ENCODE data around the gene DFFA.
"Not testable (repeated sequence)": the region's sequence is repeated elsewhere in the genome, so short reads cannot be mapped to it uniquely, and the experiment has no call there.

Gene DFFA

DNA sequence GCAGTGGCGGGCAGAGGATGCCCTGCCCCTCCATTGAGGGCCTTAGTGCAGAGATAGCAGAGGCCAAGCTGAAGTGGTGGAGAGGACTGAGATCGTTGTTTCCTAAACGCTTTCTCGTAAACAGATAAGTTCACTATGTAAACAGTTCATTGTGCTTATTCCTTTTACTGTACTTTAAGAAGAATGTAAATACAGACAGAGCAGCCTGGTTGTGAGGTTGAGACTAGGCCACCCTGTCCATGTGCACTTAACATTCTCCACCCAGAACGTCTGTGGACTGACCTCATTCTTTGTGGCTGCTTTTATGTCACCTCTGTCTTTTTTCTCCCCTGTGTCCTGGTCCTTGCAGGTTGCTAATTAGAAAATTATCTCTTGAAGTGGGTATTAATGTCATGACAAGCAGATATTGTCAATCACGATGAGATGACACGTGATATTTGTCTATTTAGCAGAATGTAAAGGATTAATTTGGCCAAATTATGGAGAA lies 33.6 kb downstream of the DFFA start:
- H3K4me3 ChIP-seq (ENCODE audit: low read length), result no peak overlapping the region
- peaks cover 6% of the 10 kb centered on the region; the same call in 1 of the 2 replicates for H3K36me3 ChIP-seq (ENCODE audit: insufficient read depth, low read length)
- H3K27ac ChIP-seq (ENCODE audit: low read depth, low read length), result no peak overlapping the region
- no peaks in the 10 kb centered on the region for H3K9me3 ChIP-seq (ENCODE audit: insufficient read depth, low read depth, low read length)
- no peaks in the 10 kb centered on the region for H3K27me3 ChIP-seq (ENCODE audit: insufficient read depth, low read length)
- no peak overlapping the region for H3K9ac ChIP-seq (ENCODE audit: low read depth, low read length)
- WGBS, result 92% methylated on average over 7 of the region's 7 CpGs
- H3K4me1 ChIP-seq (ENCODE audit: insufficient read depth, low read length), result no peaks in the 10 kb centered on the region

DNA sequence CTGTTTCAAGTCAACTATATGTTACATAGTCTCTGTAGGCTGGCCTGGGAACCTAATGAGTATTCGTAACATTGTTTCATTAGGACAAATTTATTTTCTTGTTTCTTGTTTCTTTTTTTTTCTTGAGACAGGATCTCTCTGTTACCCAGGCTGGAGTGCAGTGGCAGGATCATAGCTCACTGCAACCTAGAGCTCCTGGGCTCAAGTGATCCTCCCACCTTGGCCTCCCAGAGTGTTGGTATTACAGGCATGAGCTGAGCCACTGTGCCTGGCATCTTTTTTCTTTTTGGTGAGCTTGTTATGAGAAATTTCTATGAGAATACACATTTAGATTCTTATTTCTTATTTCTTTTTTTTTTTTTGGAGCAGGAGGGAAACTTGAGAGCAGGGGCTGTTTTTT lies 35.3 kb downstream of the DFFA start:
- Histone ChIP-seq H3K9me3 (ENCODE audit: insufficient read depth, low read depth, low read length) (no peaks in the 10 kb centered on the region), H3K27ac (ENCODE audit: low read depth, low read length) (no peak overlapping the region), H3K4me1 (ENCODE audit: insufficient read depth, low read length) (no peaks in the 10 kb centered on the region), H3K27me3 (ENCODE audit: insufficient read depth, low read length) (no peaks in the 10 kb centered on the region), H3K4me3 (ENCODE audit: low read length) (no peak overlapping the region), H3K9ac (ENCODE audit: low read depth, low read length) (no peak overlapping the region), H3K36me3 (ENCODE audit: insufficient read depth, low read length) (no peaks in the 10 kb centered on the region; the same call in 1 of the 2 replicates)
- no CpG with 5 or more reads among the region's 1 CpG for WGBS

DNA sequence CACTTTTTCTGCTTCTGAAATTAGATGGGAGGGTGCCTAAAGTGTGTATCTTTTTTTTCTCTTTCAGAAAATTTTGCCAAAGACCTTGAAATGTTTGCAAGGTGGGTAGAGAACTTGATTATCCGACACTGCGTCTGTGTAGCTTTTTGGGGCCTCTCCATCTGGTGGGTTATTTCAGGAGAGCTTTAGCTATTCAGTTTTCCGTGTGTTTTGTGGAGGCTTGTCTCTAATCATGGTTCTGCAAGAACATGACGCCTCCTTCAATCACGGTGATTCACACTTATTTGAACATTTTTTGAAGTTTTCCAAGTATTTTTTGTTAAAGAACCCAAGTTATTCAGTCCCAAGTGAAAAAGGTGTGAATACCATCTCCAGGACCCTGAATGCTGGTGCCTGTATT lies 37.7 kb downstream of the DFFA start:
- Histone ChIP-seq H3K27ac (ENCODE audit: low read depth, low read length) (no peak overlapping the region), H3K4me1 (ENCODE audit: insufficient read depth, low read length) (peaks cover 3% of the 10 kb centered on the region; the same call in 1 of the 2 replicates), H3K36me3 (ENCODE audit: insufficient read depth, low read length) (no peaks in the 10 kb centered on the region; the same call in 1 of the 2 replicates), H3K9me3 (ENCODE audit: insufficient read depth, low read depth, low read length) (no peaks in the 10 kb centered on the region), H3K27me3 (ENCODE audit: insufficient read depth, low read length) (no peaks in the 10 kb centered on the region), H3K4me3 (ENCODE audit: low read length) (no peak overlapping the region), H3K9ac (ENCODE audit: low read depth, low read length) (no peak overlapping the region)
- 93% methylated on average over 5 of the region's 5 CpGs for WGBS

DNA sequence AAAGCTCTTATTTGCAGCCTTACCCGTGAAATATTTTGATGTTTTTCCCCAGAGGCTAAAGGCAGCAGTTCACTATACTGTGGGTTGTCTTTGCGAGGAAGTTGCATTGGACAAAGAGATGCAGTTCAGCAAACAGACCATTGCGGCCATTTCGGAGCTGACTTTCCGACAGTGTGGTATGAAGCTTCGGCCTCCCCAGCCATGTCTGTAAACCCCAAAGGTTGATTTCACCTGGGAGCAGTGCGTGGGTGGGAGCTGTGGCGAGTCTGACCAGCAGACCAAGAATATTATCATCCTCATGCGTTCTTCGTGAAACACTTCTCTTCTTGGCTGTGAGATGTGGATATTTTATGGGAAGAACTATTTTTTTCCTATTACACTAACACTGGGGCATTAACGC lies 38.5 kb downstream of the DFFA start:
- WGBS, result 95% methylated on average over 11 of the region's 11 CpGs
- no peaks in the 10 kb centered on the region for H3K9me3 ChIP-seq (ENCODE audit: insufficient read depth, low read depth, low read length)
- no peak overlapping the region for H3K9ac ChIP-seq (ENCODE audit: low read depth, low read length)
- no peaks in the 10 kb centered on the region; the same call in 1 of the 2 replicates for H3K36me3 ChIP-seq (ENCODE audit: insufficient read depth, low read length)
- no peak overlapping the region for H3K27ac ChIP-seq (ENCODE audit: low read depth, low read length)
- H3K4me3 ChIP-seq (ENCODE audit: low read length), result no peak overlapping the region
- no peaks in the 10 kb centered on the region for H3K27me3 ChIP-seq (ENCODE audit: insufficient read depth, low read length)
- peaks cover 3% of the 10 kb centered on the region; the same call in 1 of the 2 replicates for H3K4me1 ChIP-seq (ENCODE audit: insufficient read depth, low read length)

DNA sequence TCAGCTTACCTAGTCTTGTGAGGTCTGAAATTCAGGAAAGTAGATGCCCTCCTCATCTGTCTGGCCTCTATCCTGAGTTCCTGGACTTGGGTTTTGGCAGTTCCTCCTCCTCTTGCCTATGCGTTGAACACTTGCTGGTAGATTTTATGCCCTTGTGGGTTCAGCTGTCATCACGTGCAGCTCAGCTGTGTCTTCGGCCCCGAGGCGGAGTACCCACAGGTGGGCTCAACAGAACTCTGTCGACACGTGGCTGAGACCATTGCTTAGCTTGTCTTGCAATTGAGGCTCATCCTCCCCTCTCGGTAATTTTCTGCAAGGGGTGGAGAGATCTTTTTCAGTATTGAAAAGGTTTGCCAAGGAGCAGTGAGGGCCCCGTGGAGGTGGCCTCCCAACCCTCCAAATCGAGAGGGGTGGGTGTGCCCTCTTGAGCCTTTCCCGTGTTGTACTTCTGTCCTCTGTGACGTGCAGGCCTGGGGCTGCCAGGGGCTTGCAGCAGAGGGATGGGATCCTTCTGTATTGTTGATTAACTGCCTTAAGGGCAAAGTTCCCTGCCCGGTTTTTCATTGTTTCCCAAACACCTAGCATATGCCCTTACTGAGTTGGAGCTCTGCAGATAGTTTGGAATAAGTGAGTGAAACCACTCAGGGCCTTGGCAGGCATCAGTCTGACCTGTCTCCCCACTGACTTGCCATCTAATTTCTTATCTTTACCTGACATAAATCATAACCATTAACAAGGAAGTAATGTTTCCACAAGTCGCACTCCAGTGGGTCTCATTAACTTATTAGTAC lies 39.2 kb downstream of the DFFA start:
- Histone ChIP-seq H3K27me3 (ENCODE audit: insufficient read depth, low read length) (no peaks in the 10 kb centered on the region), H3K27ac (ENCODE audit: low read depth, low read length) (no peak overlapping the region), H3K36me3 (ENCODE audit: insufficient read depth, low read length) (no peaks in the 10 kb centered on the region; the same call in 1 of the 2 replicates), H3K9ac (ENCODE audit: low read depth, low read length) (no peak overlapping the region), H3K4me3 (ENCODE audit: low read length) (no peak overlapping the region), H3K4me1 (ENCODE audit: insufficient read depth, low read length) (peaks cover 3% of the 10 kb centered on the region; the same call in 1 of the 2 replicates), H3K9me3 (ENCODE audit: insufficient read depth, low read depth, low read length) (no peaks in the 10 kb centered on the region)
- 81% methylated on average over 14 of the region's 14 CpGs for WGBS

DNA sequence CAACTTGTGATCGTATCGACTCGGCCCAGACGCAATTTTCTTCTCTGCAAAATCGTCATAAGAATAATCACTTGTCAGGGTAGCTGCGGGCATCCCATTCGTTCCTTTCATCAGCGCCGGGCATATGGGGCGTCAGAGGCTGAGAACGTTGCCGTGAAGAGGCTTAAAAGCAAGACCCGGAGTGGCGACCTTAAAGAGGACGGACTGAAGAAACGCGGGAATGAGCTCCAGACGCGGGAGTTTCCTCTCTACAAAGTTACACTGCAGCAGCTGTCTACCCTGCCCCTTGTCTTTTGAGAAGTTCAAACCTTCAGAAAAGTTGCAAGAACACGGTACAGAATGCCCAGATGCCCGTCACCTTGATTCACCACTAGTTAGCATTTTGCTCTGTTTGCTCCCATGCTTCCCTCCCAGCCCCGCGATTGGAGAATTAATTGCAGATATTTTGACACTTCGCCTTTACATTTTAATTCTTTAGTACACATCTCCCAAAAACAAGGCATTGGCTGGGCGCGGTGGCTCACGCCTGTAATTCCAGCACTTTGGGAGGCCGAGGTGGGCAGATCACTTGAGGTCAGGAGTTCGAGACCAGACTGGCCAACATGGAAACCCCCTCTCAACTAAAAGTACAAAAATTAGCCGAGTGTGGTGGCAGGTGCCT lies 41.1 kb downstream of the DFFA start:
- whole genome bisulfite sequencing, result 31% methylated on average over 30 of the region's 30 CpGs

DNA sequence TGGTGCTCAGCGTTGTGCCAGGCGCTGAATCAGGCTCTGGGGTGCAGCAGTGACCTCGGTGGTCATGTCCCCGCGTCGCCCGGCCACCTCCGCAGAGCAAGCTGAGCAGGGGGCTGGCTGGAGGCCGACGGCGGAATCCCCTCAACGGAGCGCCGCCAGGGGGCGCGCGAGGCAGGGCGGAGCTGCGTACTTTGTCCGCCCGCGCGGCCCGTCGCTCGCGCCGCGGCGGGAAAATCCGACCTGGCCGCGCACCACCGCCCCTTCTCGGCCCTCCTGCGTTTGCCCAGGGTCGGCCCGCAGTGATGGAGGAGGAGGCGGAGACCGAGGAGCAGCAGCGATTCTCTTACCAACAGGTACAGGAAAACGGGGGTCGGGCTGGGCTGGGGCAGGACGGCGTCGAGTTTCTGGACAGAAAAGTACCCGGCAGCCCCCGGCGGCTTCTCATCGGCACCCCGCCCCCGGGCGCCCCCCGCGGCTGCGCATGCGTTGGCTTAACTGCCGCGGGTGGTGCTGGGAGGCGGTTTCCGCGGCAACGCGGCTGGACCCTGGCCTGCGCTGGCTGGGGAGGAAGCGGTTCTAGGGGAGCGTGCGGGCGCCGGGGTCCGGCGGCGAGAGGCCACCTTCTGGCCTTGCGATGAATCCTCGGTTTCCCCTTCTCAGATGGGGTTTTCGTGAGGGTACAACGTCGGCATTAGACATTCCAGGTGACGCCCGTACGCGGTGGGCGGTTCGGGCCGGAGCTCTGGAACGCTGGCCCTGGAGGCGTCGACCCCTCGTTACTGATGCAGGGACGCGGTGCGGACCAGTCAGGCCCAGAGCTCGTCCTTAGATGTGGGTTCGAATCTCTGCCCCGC lies 41.9 kb downstream of the DFFA start, which contains the start of gene CENPS:
TSS of gene CENPS (plus strand) at position 218 of the 854 bp plus-strand sequence. CDS start at position 303, 85 bp downstream.
- Histone ChIP-seq H3K27me3 (ENCODE audit: insufficient read depth, low read length) (no peaks in the 10 kb centered on the region), H3K9ac (ENCODE audit: low read depth, low read length) (peak within 1 kb of the TSS; percentile 96)
- 1% methylated on average over 95 of the region's 95 CpGs for WGBS

More for the DNA sequence above, 41.1 kb downstream of the DFFA start:
- Histone ChIP-seq H3K36me3 (ENCODE audit: insufficient read depth, low read length) (no peaks in the 10 kb centered on the region; the same call in 1 of the 2 replicates), H3K4me1 (ENCODE audit: insufficient read depth, low read length) (peaks cover 3% of the 10 kb centered on the region; the same call in 1 of the 2 replicates), H3K9me3 (ENCODE audit: insufficient read depth, low read depth, low read length) (no peaks in the 10 kb centered on the region), H3K4me3 (ENCODE audit: low read length) (peak overlapping the region; percentile 76), H3K9ac (ENCODE audit: low read depth, low read length) (peak overlapping the region; percentile 96), H3K27ac (ENCODE audit: low read depth, low read length) (peak overlapping the region; percentile 98; the same call in 1 of the 2 replicates), H3K27me3 (ENCODE audit: insufficient read depth, low read length) (no peaks in the 10 kb centered on the region)

DNA sequence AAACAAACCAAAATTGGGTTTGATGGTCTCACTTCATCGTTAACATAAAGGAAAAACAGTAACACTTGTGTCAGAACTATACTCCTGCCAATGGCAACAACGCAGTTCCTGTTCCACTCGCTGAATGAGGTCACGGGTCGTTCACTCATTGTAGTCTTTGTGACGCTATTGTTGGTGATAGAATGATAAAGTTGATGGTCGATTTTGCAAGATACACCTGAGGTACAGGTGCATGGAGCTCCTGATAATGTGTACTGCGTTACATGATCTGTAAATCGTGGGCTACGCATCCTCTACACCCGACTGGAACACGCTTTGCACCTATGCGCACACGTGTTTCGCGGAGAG lies 42.5 kb downstream of the DFFA start:
- Histone ChIP-seq H3K27ac (ENCODE audit: low read depth, low read length) (peak overlapping the region; percentile 98), H3K4me3 (ENCODE audit: low read length) (peak overlapping the region; percentile 76)
- WGBS, result 47% methylated on average over 16 of the region's 16 CpGs

More for the DNA sequence above, 41.9 kb downstream of the DFFA start, which contains the start of gene CENPS:
- peak within 1 kb of the TSS; percentile 98 for H3K27ac ChIP-seq (ENCODE audit: low read depth, low read length)
- no peaks in the 10 kb centered on the region; the same call in 1 of the 2 replicates for H3K36me3 ChIP-seq (ENCODE audit: insufficient read depth, low read length)
- H3K9me3 ChIP-seq (ENCODE audit: insufficient read depth, low read depth, low read length), result no peaks in the 10 kb centered on the region
- peak within 1 kb of the TSS; percentile 76 for H3K4me3 ChIP-seq (ENCODE audit: low read length)
- H3K4me1 ChIP-seq (ENCODE audit: insufficient read depth, low read length), result peaks cover 3% of the 10 kb centered on the region; the same call in 1 of the 2 replicates

DNA sequence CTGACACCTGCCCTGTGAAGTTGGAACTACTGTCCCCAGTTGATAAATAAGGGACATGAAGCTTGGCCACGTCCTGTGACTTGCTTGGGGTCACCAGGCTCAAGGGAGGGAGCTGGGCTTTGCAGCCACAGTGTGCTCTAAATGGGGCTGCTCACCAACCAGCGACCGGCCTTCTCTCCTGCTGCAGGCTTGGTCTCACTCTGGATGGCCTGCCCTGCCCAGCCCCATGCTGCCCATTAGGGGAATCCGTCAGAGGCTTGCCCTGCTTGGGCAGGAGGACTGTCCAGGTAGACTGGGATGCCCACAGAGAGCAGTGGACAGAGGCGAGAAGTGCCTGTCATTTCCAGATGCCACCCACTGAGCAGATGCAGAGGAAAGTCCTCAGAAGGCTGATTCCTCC lies 43.3 kb downstream of the DFFA start:
- no peak overlapping the region for H3K9ac ChIP-seq (ENCODE audit: low read depth, low read length)
- H3K27me3 ChIP-seq (ENCODE audit: insufficient read depth, low read length), result no peaks in the 10 kb centered on the region
- no peak overlapping the region for H3K4me3 ChIP-seq (ENCODE audit: low read length)
- WGBS, result 84% methylated on average over 5 of the region's 5 CpGs
- H3K27ac ChIP-seq (ENCODE audit: low read depth, low read length), result no peak overlapping the region
- no peaks in the 10 kb centered on the region for H3K36me3 ChIP-seq (ENCODE audit: insufficient read depth, low read length)
- peaks cover 3% of the 10 kb centered on the region; the same call in 1 of the 2 replicates for H3K4me1 ChIP-seq (ENCODE audit: insufficient read depth, low read length)
- no peaks in the 10 kb centered on the region for H3K9me3 ChIP-seq (ENCODE audit: insufficient read depth, low read depth, low read length)

More for the DNA sequence above, 42.5 kb downstream of the DFFA start:
- Histone ChIP-seq H3K36me3 (ENCODE audit: insufficient read depth, low read length) (no peaks in the 10 kb centered on the region), H3K9me3 (ENCODE audit: insufficient read depth, low read depth, low read length) (no peaks in the 10 kb centered on the region), H3K4me1 (ENCODE audit: insufficient read depth, low read length) (peaks cover 3% of the 10 kb centered on the region; the same call in 1 of the 2 replicates), H3K27me3 (ENCODE audit: insufficient read depth, low read length) (no peaks in the 10 kb centered on the region), H3K9ac (ENCODE audit: low read depth, low read length) (peak overlapping the region; percentile 96)

DNA sequence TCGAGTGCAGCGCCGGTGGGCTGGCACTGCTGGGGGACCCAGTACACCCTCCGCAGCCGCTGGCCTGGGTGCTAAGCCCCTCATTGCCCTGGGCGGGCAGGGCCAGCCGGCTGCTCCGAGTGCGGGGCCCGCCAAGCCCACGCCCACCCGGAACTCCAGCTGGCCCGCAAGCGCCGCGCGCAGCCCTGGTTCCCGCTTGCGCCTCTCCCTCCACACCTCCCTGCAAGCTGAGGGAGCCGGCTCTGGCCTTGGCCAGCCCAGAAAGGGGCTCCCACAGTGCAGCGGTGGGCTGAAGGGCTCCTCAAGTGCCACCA lies 45.8 kb downstream of the DFFA start:
- H3K9me3 ChIP-seq (ENCODE audit: insufficient read depth, low read depth, low read length); H3K27ac ChIP-seq (ENCODE audit: low read depth, low read length); H3K4me3 ChIP-seq (ENCODE audit: low read length); H3K9ac ChIP-seq (ENCODE audit: low read depth, low read length); H3K27me3 ChIP-seq (ENCODE audit: insufficient read depth, low read length); H3K4me1 ChIP-seq (ENCODE audit: insufficient read depth, low read length); H3K36me3 ChIP-seq (ENCODE audit: insufficient read depth, low read length): not testable (repeated sequence)
- 94% methylated on average over 21 of the region's 21 CpGs for WGBS
